ENCODE measurements around the gene NMT1. TPM values are rescaled to one million over a fixed set of nuclear protein-coding genes. Genes with fewer than 3 reads are reported as not detected.

The NMT1 gene
- total and polyA plus RNA-seq, 4 donors, result 33.8 to 124 (median 103) TPM

- ATAC-seq (ENCODE audit: low FRiP score) (no peak), DNase-seq (no peak)
- Histone ChIP-seq H3K27me3 (ENCODE audit: control insufficient read depth in 1 of 2, insufficient read depth in 2 of 2, low read length in 1 of 2) (no peaks in the 10 kb centered on the region), H3K36me3 (ENCODE audit: control insufficient read depth in 1 of 2, insufficient read depth in 2 of 2, low read length in 1 of 2) (no peaks in the 10 kb centered on the region), H3K27ac (ENCODE audit: low read depth in 1 of 2, low read length in 2 of 2) (no peak overlapping the region), H3K4me3 (ENCODE audit: low read length in 2 of 2) (no peak overlapping the region), H3K4me1 (ENCODE audit: control insufficient read depth in 1 of 2, insufficient read depth in 2 of 2, low read length in 2 of 2) (no peaks in the 10 kb centered on the region), H3K9me3 (ENCODE audit: control insufficient read depth, low read length) (no peaks in the 10 kb centered on the region)
- 62 to 63% methylated on average over 17 of the region's 17 CpGs for WGBS, 2 donors
- intact Hi-C loops (cut with DNase I), result loop anchor here (1.0 to 10.0 kb wide), 4 partner anchors 53 to 246 kb away; partner anchors contain the start of genes C1QL1 (in 1 of the 2) and PLCD3 (in 1 of the 2)
Measured at GRCh38 chr17:45020354-45021138, 40.6 kb upstream of the NMT1 start.

GRCh38 chr17:45021607-45022287 lies 39.4 kb upstream of the NMT1 start:
- intact Hi-C loops (cut with DNase I), result loop anchor here (1.0 to 10.0 kb wide), 6 partner anchors 54 to 247 kb away; partner anchors contain the start of genes C1QL1 (in 1 of the 2) and PLCD3 (in 1 of the 2)
- ATAC-seq (ENCODE audit: low FRiP score) (peak; percentile 91), DNase-seq (peak; percentile 79 to 92)
- 2 to 5% methylated on average over 33 to 57 of the region's 57 CpGs for WGBS, 2 donors
- Histone ChIP-seq H3K36me3 (ENCODE audit: control insufficient read depth in 1 of 2, insufficient read depth in 2 of 2, low read length in 1 of 2) (no peaks in the 10 kb centered on the region), H3K27me3 (ENCODE audit: control insufficient read depth in 1 of 2, insufficient read depth in 2 of 2, low read length in 1 of 2) (no peaks in the 10 kb centered on the region), H3K4me3 (ENCODE audit: low read length in 2 of 2) (no peak overlapping the region), H3K4me1 (ENCODE audit: control insufficient read depth in 1 of 2, insufficient read depth in 2 of 2, low read length in 2 of 2) (no peaks in the 10 kb centered on the region), H3K27ac (ENCODE audit: low read depth in 1 of 2, low read length in 2 of 2) (no peak overlapping the region), H3K9me3 (ENCODE audit: control insufficient read depth, low read length) (no peaks in the 10 kb centered on the region)

GRCh38 chr17:45022288-45022648 lies 38.8 kb upstream of the NMT1 start:
- ATAC-seq (ENCODE audit: low FRiP score), result no peak
- H3K4me3 ChIP-seq (ENCODE audit: low read length in 2 of 2), result no peak overlapping the region
- intact Hi-C loops (cut with DNase I), result loop anchor here (1.0 to 10.0 kb wide), 6 partner anchors 55 to 247 kb away; partner anchors contain the start of genes C1QL1 (in 1 of the 2) and PLCD3 (in 1 of the 2)

GRCh38 chr17:45022655-45023339 lies 38.3 kb upstream of the NMT1 start:
- Histone ChIP-seq H3K36me3 (ENCODE audit: control insufficient read depth in 1 of 2, insufficient read depth in 2 of 2, low read length in 1 of 2) (no peaks in the 10 kb centered on the region), H3K4me1 (ENCODE audit: control insufficient read depth in 1 of 2, insufficient read depth in 2 of 2, low read length in 2 of 2) (no peaks in the 10 kb centered on the region), H3K9me3 (ENCODE audit: control insufficient read depth, low read length) (no peaks in the 10 kb centered on the region), H3K4me3 (ENCODE audit: low read length in 2 of 2) (no peak overlapping the region), H3K27ac (ENCODE audit: low read depth in 1 of 2, low read length in 2 of 2) (no peak overlapping the region), H3K27me3 (ENCODE audit: control insufficient read depth in 1 of 2, insufficient read depth in 2 of 2, low read length in 1 of 2) (no peaks in the 10 kb centered on the region)
- ATAC-seq (ENCODE audit: low FRiP score), result no peak
- WGBS, 2 donors, result 83 to 84% methylated on average over 13 of the region's 13 CpGs
- DNase-seq, result no peak
- intact Hi-C loops (cut with DNase I), result loop anchor here (1.0 to 10.0 kb wide), 6 partner anchors 55 to 248 kb away; partner anchors contain the start of genes C1QL1 (in 1 of the 2) and PLCD3 (in 1 of the 2)

More at GRCh38 chr17:45022288-45022648, 38.8 kb upstream of the NMT1 start:
- Histone ChIP-seq H3K4me1 (ENCODE audit: control insufficient read depth in 1 of 2, insufficient read depth in 2 of 2, low read length in 2 of 2) (no peaks in the 10 kb centered on the region), H3K27me3 (ENCODE audit: control insufficient read depth in 1 of 2, insufficient read depth in 2 of 2, low read length in 1 of 2) (no peaks in the 10 kb centered on the region), H3K36me3 (ENCODE audit: control insufficient read depth in 1 of 2, insufficient read depth in 2 of 2, low read length in 1 of 2) (no peaks in the 10 kb centered on the region), H3K9me3 (ENCODE audit: control insufficient read depth, low read length) (no peaks in the 10 kb centered on the region), H3K27ac (ENCODE audit: low read depth in 1 of 2, low read length in 2 of 2) (no peak overlapping the region)
- no peak for DNase-seq
- WGBS, 2 donors, result 54 to 56% methylated on average over 8 of the region's 8 CpGs

GRCh38 chr17:45029096-45029495 lies 32.0 kb upstream of the NMT1 start:
- Histone ChIP-seq H3K27ac (ENCODE audit: low read depth in 1 of 2, low read length in 2 of 2) (no peak overlapping the region), H3K4me1 (ENCODE audit: control insufficient read depth in 1 of 2, insufficient read depth in 2 of 2, low read length in 2 of 2) (no peaks in the 10 kb centered on the region), H3K9me3 (ENCODE audit: control insufficient read depth, low read length) (no peaks in the 10 kb centered on the region), H3K4me3 (ENCODE audit: low read length in 2 of 2) (no peak overlapping the region), H3K36me3 (ENCODE audit: control insufficient read depth in 1 of 2, insufficient read depth in 2 of 2, low read length in 1 of 2) (no peaks in the 10 kb centered on the region), H3K27me3 (ENCODE audit: control insufficient read depth in 1 of 2, insufficient read depth in 2 of 2, low read length in 1 of 2) (no peaks in the 10 kb centered on the region)
- 84 to 88% methylated on average over 7 of the region's 7 CpGs for WGBS, 2 donors
- intact Hi-C loops (cut with DNase I), result loop anchor here in 1 of 2 donors (10.0 kb wide), 1 partner anchor 254 kb away; no protein-coding TSS in a partner anchor
- DNase-seq, result no peak
- ATAC-seq (ENCODE audit: low FRiP score), result no peak

- H3K9me3 ChIP-seq (ENCODE audit: control insufficient read depth, low read length), result no peaks in the 10 kb centered on the region
- intact Hi-C loops (cut with DNase I), result loop anchor here in 1 of 2 donors (10.0 kb wide), 1 partner anchor 255 kb away; no protein-coding TSS in a partner anchor
- no peak for ATAC-seq (ENCODE audit: low FRiP score)
- no peak overlapping the region for H3K4me3 ChIP-seq (ENCODE audit: low read length in 2 of 2)
- DNase-seq, result no peak
- 83 to 90% methylated on average over 17 of the region's 17 CpGs for WGBS, 2 donors
- no peaks in the 10 kb centered on the region for H3K36me3 ChIP-seq (ENCODE audit: control insufficient read depth in 1 of 2, insufficient read depth in 2 of 2, low read length in 1 of 2)
- H3K27ac ChIP-seq (ENCODE audit: low read depth in 1 of 2, low read length in 2 of 2), result no peak overlapping the region
- H3K27me3 ChIP-seq (ENCODE audit: control insufficient read depth in 1 of 2, insufficient read depth in 2 of 2, low read length in 1 of 2), result no peaks in the 10 kb centered on the region
- no peaks in the 10 kb centered on the region for H3K4me1 ChIP-seq (ENCODE audit: control insufficient read depth in 1 of 2, insufficient read depth in 2 of 2, low read length in 2 of 2)
Measured at GRCh38 chr17:45029758-45030423, 31.2 kb upstream of the NMT1 start.

- DNase-seq (no peak), ATAC-seq (ENCODE audit: low FRiP score) (no peak)
- Histone ChIP-seq H3K9me3 (ENCODE audit: control insufficient read depth, low read length) (no peaks in the 10 kb centered on the region), H3K27ac (ENCODE audit: low read depth in 1 of 2, low read length in 2 of 2) (no peak overlapping the region), H3K36me3 (ENCODE audit: control insufficient read depth in 1 of 2, insufficient read depth in 2 of 2, low read length in 1 of 2) (no peaks in the 10 kb centered on the region), H3K27me3 (ENCODE audit: control insufficient read depth in 1 of 2, insufficient read depth in 2 of 2, low read length in 1 of 2) (no peaks in the 10 kb centered on the region), H3K4me1 (ENCODE audit: control insufficient read depth in 1 of 2, insufficient read depth in 2 of 2, low read length in 2 of 2) (no peaks in the 10 kb centered on the region), H3K4me3 (ENCODE audit: low read length in 2 of 2) (no peak overlapping the region)
- WGBS, 2 donors, result 79 to 80% methylated on average over 6 of the region's 6 CpGs
- intact Hi-C loops (cut with DNase I), result no loop called here
Measured at GRCh38 chr17:45030733-45031132, 30.4 kb upstream of the NMT1 start.

All from aorta (tissue), 5 donors.